GM23248 (cell line): ENCODE data around the gene TBL1Y. TPM values are rescaled to one million over a fixed set of nuclear protein-coding genes. Genes with fewer than 3 reads are reported as not detected.

Experiments used
- DNase-seq: peaks from one replicate; pipeline ENCODE4 v3.0.0-alpha.2; 2015
- H2AFZ ChIP-seq: fragments of 200-600 bp; sonication (generic); 2 replicates; pipeline ENCODE4 v1.6.1; 2016; ENCODE audit warnings: antibody characterized with exemption
- H3F3A ChIP-seq: fragments of 200-600 bp; sonication (generic); 2 replicates; pipeline ENCODE4 v1.6.1; 2016; ENCODE audit warnings: mild to moderate bottlenecking, antibody characterized with exemption, mixed run types; ENCODE audit not compliant: insufficient read depth
- H3K27ac ChIP-seq: fragments of 200-600 bp; sonication (generic); 2 replicates; pipeline ENCODE4 v1.5.1; 2016; ENCODE audit warnings: mild to moderate bottlenecking
- H3K27me3 ChIP-seq: fragments of 200-600 bp; sonication (generic); replicated peaks from 2 replicates; pipeline ENCODE4 v1.6.1; 2016; ENCODE audit warnings: mild to moderate bottlenecking; ENCODE audit not compliant: insufficient read depth
- H3K36me3 ChIP-seq: fragments of 200-600 bp; sonication (generic); 2 replicates; pipeline ENCODE4 v1.6.1; 2016; ENCODE audit warnings: low read depth, mild to moderate bottlenecking
- H3K4me1 ChIP-seq: fragments of 200-600 bp; sonication (generic); 2 replicates; pipeline ENCODE4 v1.6.1; 2016; ENCODE audit warnings: mild to moderate bottlenecking; ENCODE audit not compliant: insufficient read depth
- H3K4me2 ChIP-seq: fragments of 200-600 bp; sonication (generic); one replicate; pipeline ENCODE4 v1.6.1; 2016; ENCODE audit warnings: mild to moderate bottlenecking; ENCODE audit not compliant: unreplicated experiment
- H3K4me3 ChIP-seq: fragments of 200-600 bp; sonication (generic); 2 replicates; pipeline ENCODE4 v1.5.1; 2016; ENCODE audit warnings: mild to moderate bottlenecking
- H3K79me2 ChIP-seq: fragments of 200-600 bp; sonication (generic); 2 replicates; pipeline ENCODE4 v1.6.1; 2016; ENCODE audit warnings: mild to moderate bottlenecking; ENCODE audit not compliant: insufficient read depth
- H3K9ac ChIP-seq: fragments of 200-600 bp; sonication (generic); 2 replicates; pipeline ENCODE4 v1.6.1; 2016; ENCODE audit warnings: mild to moderate bottlenecking
- H3K9me2 ChIP-seq: fragments of 200-600 bp; sonication (generic); 2 replicates; pipeline ENCODE4 v1.6.1; 2016; ENCODE audit warnings: mixed run types, mild to moderate bottlenecking, moderate library complexity; ENCODE audit not compliant: insufficient read depth
- H3K9me3 ChIP-seq: fragments of 200-600 bp; sonication (generic); one replicate; pipeline ENCODE4 v1.6.1; 2017; ENCODE audit warnings: low read depth
- H4K20me1 ChIP-seq: fragments of 200-600 bp; sonication (generic); 2 replicates; pipeline ENCODE4 v1.6.0; 2016; ENCODE audit not compliant: insufficient read depth
- EZH2 ChIP-seq: fragments of 200-600 bp; sonication (generic); IDR thresholded peaks from 2 replicates; pipeline ENCODE4 v1.6.1; 2018; ENCODE audit warnings: antibody characterized with exemption, mild to moderate bottlenecking; ENCODE audit not compliant: insufficient read depth, poor library complexity, severe bottlenecking
- EZH2phosphoT487 ChIP-seq: fragments of 200-600 bp; sonication (generic); IDR thresholded peaks from 2 replicates; pipeline ENCODE4 v1.6.1; 2018; ENCODE audit warnings: antibody characterized with exemption, moderate library complexity, mild to moderate bottlenecking, low read depth; ENCODE audit not compliant: insufficient read depth
- WGBS, 2 experiments: methylation state at CpG; one replicate each; pipeline ENCODE4 v1.1.6; 2015 to 2017; ENCODE audit warnings: low lambda C conversion rate in 2 of 2, low coverage in 1 of 2; ENCODE audit errors: missing lambda C conversion rate in 2 of 2; 5-methylcytosine and 5-hydroxymethylcytosine counted together
- in situ Hi-C: fragments of 300-500 bp; cut with MboI; formaldehyde crosslinking; loops from 2 replicates; pipeline ENCODE4 v1.15.0; 2020
- polyA plus RNA-seq: library from polyadenylated mRNA; unstranded; fragments of >200 nt; fragmentation: Nextera tagmentation; extraction: Ambion mirVana; gene quantifications from 2 replicates; pipeline ENCODE4 v1.2.1, GENCODE V29; 2016
- total RNA-seq: library from RNA; depleted of rRNA; stranded (reverse); fragments of >200 nt; shearing (Covaris generic); gene quantifications from 2 replicates; pipeline ENCODE4 v1.2.3, GENCODE V29; 2014

The TBL1Y gene
- total and polyA plus RNA-seq, 2 experiments from 2014 or later: not detected

- in situ Hi-C loops: loop anchor here (25.0 kb wide), 1 partner anchor 272 kb away; no protein-coding TSS in a partner anchor
- Histone ChIP-seq H3K79me2 (no peaks in the 10 kb centered on the region), H3K27ac (no peak overlapping the region), H3K4me1 (no peaks in the 10 kb centered on the region), H2AFZ (no peak overlapping the region), H3K27me3 (no peaks in the 10 kb centered on the region), H3K4me3 (no peak overlapping the region), H3K36me3 (no peaks in the 10 kb centered on the region), H3K9me3 (no peaks in the 10 kb centered on the region), H3K9ac (no peak overlapping the region), H3K9me2 (no peaks in the 10 kb centered on the region), H3F3A (no peaks in the 10 kb centered on the region), H4K20me1 (no peaks in the 10 kb centered on the region), H3K4me2 (no peak overlapping the region)
- 24 to 44% methylated on average over 3 to 6 of the region's 6 CpGs for WGBS, 2 experiments
- DNase-seq: no peak
- TF ChIP-seq EZH2: no peak
- no peak for TF ChIP-seq EZH2phosphoT487
Observed at GRCh38 chrY:6989886-6990620, 79.6 kb downstream of the TBL1Y start.

- Histone ChIP-seq H2AFZ (no peak overlapping the region), H3K4me2 (no peak overlapping the region), H3K9me2 (no peaks in the 10 kb centered on the region), H3K4me1 (no peaks in the 10 kb centered on the region), H3K27ac (no peak overlapping the region), H3K9me3 (no peaks in the 10 kb centered on the region), H3K79me2 (no peaks in the 10 kb centered on the region), H3K9ac (no peak overlapping the region), H4K20me1 (no peaks in the 10 kb centered on the region), H3F3A (no peaks in the 10 kb centered on the region), H3K4me3 (no peak overlapping the region), H3K27me3 (no peaks in the 10 kb centered on the region), H3K36me3 (no peaks in the 10 kb centered on the region)
- in situ Hi-C loops: loop anchor here (25.0 kb wide), 1 partner anchor 270 kb away; no protein-coding TSS in a partner anchor
- DNase-seq: no peak
- 15 to 31% methylated on average over 2 to 3 of the region's 3 CpGs for WGBS, 2 experiments
- TF ChIP-seq EZH2phosphoT487 (no peak), EZH2 (no peak)
Observed at GRCh38 chrY:6992041-6992440, 81.5 kb downstream of the TBL1Y start.

GRCh38 chrY:6995987-6996386 is 85.5 kb downstream of the TBL1Y start:
- H3K4me3 ChIP-seq: no peak overlapping the region
- H3K4me1 ChIP-seq: no peaks in the 10 kb centered on the region
- no peaks in the 10 kb centered on the region for H3K9me2 ChIP-seq
- H3K4me2 ChIP-seq: no peak overlapping the region
- no peaks in the 10 kb centered on the region for H3K9me3 ChIP-seq
- no peaks in the 10 kb centered on the region for H3K27me3 ChIP-seq
- peak; percentile 10 for DNase-seq
- no peaks in the 10 kb centered on the region for H3K79me2 ChIP-seq
- TF ChIP-seq EZH2phosphoT487 (no peak), EZH2 (no peak)
- H3K36me3 ChIP-seq: no peaks in the 10 kb centered on the region
- WGBS, 2 experiments: 0 to 13% methylated on average over 1 to 3 of the region's 4 CpGs
- in situ Hi-C loops: loop anchor here (25.0 kb wide), 1 partner anchor 266 kb away; no protein-coding TSS in a partner anchor
- no peak overlapping the region for H3K27ac ChIP-seq
- no peak overlapping the region for H3K9ac ChIP-seq
- H3F3A ChIP-seq: no peaks in the 10 kb centered on the region
- H4K20me1 ChIP-seq: no peaks in the 10 kb centered on the region
- H2AFZ ChIP-seq: no peak overlapping the region

- Histone ChIP-seq H3K9ac (no peak overlapping the region), H3K4me1 (no peaks in the 10 kb centered on the region), H3K4me2 (no peak overlapping the region), H3K79me2 (no peaks in the 10 kb centered on the region), H3K27ac (no peak overlapping the region), H2AFZ (no peak overlapping the region), H3K4me3 (no peak overlapping the region), H3K9me2 (no peaks in the 10 kb centered on the region), H3F3A (no peaks in the 10 kb centered on the region), H3K9me3 (no peaks in the 10 kb centered on the region), H4K20me1 (no peaks in the 10 kb centered on the region), H3K27me3 (no peaks in the 10 kb centered on the region), H3K36me3 (no peaks in the 10 kb centered on the region)
- in situ Hi-C loops: loop anchor here (25.0 kb wide), 1 partner anchor 265 kb away; no protein-coding TSS in a partner anchor
- TF ChIP-seq EZH2 (no peak), EZH2phosphoT487 (no peak)
- DNase-seq: no peak
- 0% methylated on average over 1 of the region's 1 CpG for WGBS, 2 experiments
Observed at GRCh38 chrY:6997503-6998066, 87.1 kb downstream of the TBL1Y start.
